Breast epithelium (tissue), 4 donors: Measurements from ENCODE around the gene HOATZ. TPM values are rescaled to one million over a fixed set of nuclear protein-coding genes. Genes with fewer than 3 reads are reported as not detected.

Source experiments
- DNase-seq, 2 donors: peaks; one replicate each; pipeline ENCODE4 v3.0.0-alpha.2; 2019; ENCODE audit warnings: low spot score in 2 of 2
- H3K27ac ChIP-seq, 2 donors: fragments of 200-600 bp; sonication (generic) in 1 of 2; one replicate each; pipeline ENCODE4 v1.5.1; 2016 to 2019; ENCODE audit warnings: mild to moderate bottlenecking in 1 of 2
- H3K27me3 ChIP-seq, 2 donors: fragments of 200-600 bp; sonication (generic) in 1 of 2; one replicate each; pipeline versions ENCODE4 v1.5.1 to v1.6.0; 2017 to 2019; ENCODE audit warnings: control low read depth in 1 of 2, mild to moderate bottlenecking in 1 of 2
- H3K36me3 ChIP-seq: fragments of 200-600 bp; one replicate; pipeline ENCODE4 v1.5.1; 2019
- H3K4me1 ChIP-seq, 2 donors: fragments of 200-600 bp; sonication (generic); one replicate each; pipeline ENCODE4 v1.5.1; 2016 to 2019; ENCODE audit warnings: control low read depth in 1 of 2
- H3K4me3 ChIP-seq, 3 donors: fragments of 200-600 bp; sonication (generic); 1 replicate in 2 of 3; 2 replicates in 1 of 3; pipeline ENCODE4 v1.5.1; 2016 to 2019; ENCODE audit warnings: mild to moderate bottlenecking in 3 of 3, moderate library complexity in 2 of 3
- H3K9me3 ChIP-seq, 2 donors: fragments of 200-600 bp; sonication (generic) in 1 of 2; one replicate each; pipeline ENCODE4 v1.5.1; 2016 to 2019; ENCODE audit warnings: control low read depth in 1 of 2
- CTCF ChIP-seq, 3 donors: fragments of 450-650 bp; IDR thresholded peaks; one replicate each; pipeline ENCODE4 v1.5.1; 2016 to 2017; ENCODE audit warnings: antibody characterized with exemption in 3 of 3, mild to moderate bottlenecking in 3 of 3, moderate library complexity in 3 of 3
- POLR2A ChIP-seq: fragments of 450-650 bp; IDR thresholded peaks from one replicate; pipeline ENCODE4 v1.6.1; 2016; ENCODE audit warnings: antibody characterized with exemption, mild to moderate bottlenecking, moderate library complexity
- POLR2AphosphoS5 ChIP-seq, 3 donors: sonication (generic); formaldehyde crosslinking; IDR thresholded peaks; one replicate each; pipeline ENCODE4 v1.6.1; 2017; ENCODE audit warnings: antibody characterized with exemption in 3 of 3
- intact Hi-C: fragments of 100-400 bp; cut with DNase I; formaldehyde crosslinking; loops from one replicate; pipeline ENCODE4 v1.15.1; 2023; ENCODE audit warnings: low total_unique reads
- total RNA-seq, 3 donors: library from RNA; depleted of rRNA; stranded (reverse); fragments of >200 nt; gene quantifications; one replicate each; pipeline ENCODE4 v1.1.0, GENCODE V29; 2016

The HOATZ gene
- total RNA-seq, result not detected

GRCh38 chr11:111514216-111515031, at the start of gene HOATZ:
Gene HOATZ (plus strand): TSS chr11:111514778. CDS start chr11:111514785, 7 bp downstream.
- H3K4me1 ChIP-seq, result peaks cover 0 to 7% of the 10 kb centered on the region in 2 donors
- no peaks in the 10 kb centered on the region for H3K9me3 ChIP-seq
- DNase-seq, result no peak
- H3K27ac ChIP-seq, result no peak within 1 kb of the TSS
- intact Hi-C loops, result no loop called here
- no peaks in the 10 kb centered on the region for H3K36me3 ChIP-seq
- H3K4me3 ChIP-seq, result peak within 1 kb of the TSS in 2 of 3 donors; percentile 9 to 19
- TF ChIP-seq POLR2AphosphoS5 (IDR thresholded peaks at IDR 0.05) (no peak), CTCF (IDR thresholded peaks at IDR 0.05) (no peak), POLR2A (no peak)
- H3K27me3 ChIP-seq, result peaks cover 0 to 18% of the 10 kb centered on the region in 2 donors

DNA sequence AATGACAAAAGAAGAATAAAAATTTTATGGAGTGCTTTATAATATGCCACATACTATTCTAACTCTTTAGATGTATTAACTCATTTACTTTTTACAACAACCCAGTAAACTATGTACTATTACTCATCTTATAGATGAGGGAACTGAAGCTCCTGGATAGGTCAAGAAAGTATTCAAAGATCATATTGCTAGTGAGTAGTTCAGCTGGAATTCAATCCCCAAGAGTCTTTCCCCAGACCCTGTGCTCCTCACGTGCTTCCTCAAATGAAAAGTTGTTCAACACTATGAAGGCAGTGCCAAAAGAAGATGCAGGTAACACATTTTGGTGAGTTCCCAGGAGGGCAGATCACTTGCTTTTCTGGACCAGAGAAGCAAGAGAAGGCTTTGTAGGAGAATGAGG, 49.2 kb upstream of the HOATZ start:
- H3K27ac ChIP-seq, result no peak overlapping the region
- no peak for TF ChIP-seq POLR2A
- TF ChIP-seq CTCF (IDR thresholded peaks at IDR 0.05), result no peak
- TF ChIP-seq POLR2AphosphoS5 (IDR thresholded peaks at IDR 0.05), result no peak
- no peaks in the 10 kb centered on the region for H3K4me1 ChIP-seq
- H3K9me3 ChIP-seq, result no peaks in the 10 kb centered on the region
- H3K4me3 ChIP-seq, result no peak overlapping the region
- no peaks in the 10 kb centered on the region for H3K36me3 ChIP-seq
- no peaks in the 10 kb centered on the region for H3K27me3 ChIP-seq
- no peak for DNase-seq
- intact Hi-C loops, result no loop called here

- Histone ChIP-seq H3K27ac (no peak overlapping the region), H3K27me3 (no peaks in the 10 kb centered on the region), H3K36me3 (no peaks in the 10 kb centered on the region), H3K4me1 (no peaks in the 10 kb centered on the region), H3K9me3 (no peaks in the 10 kb centered on the region), H3K4me3 (no peak overlapping the region)
- TF ChIP-seq POLR2A (no peak), CTCF (IDR thresholded peaks at IDR 0.05) (no peak), POLR2AphosphoS5 (IDR thresholded peaks at IDR 0.05) (no peak)
- no peak for DNase-seq
- intact Hi-C loops, result no loop called here
Observed at GRCh38 chr11:111466615-111467014, 48.0 kb upstream of the HOATZ start.

GRCh38 chr11:111469200-111469599, 45.4 kb upstream of the HOATZ start:
- H3K4me3 ChIP-seq, result no peak overlapping the region
- no peaks in the 10 kb centered on the region for H3K36me3 ChIP-seq
- intact Hi-C loops, result no loop called here
- no peak overlapping the region for H3K27ac ChIP-seq
- H3K9me3 ChIP-seq, result peaks cover 0 to 2% of the 10 kb centered on the region in 2 donors
- no peak for DNase-seq
- no peaks in the 10 kb centered on the region for H3K27me3 ChIP-seq
- H3K4me1 ChIP-seq, result no peaks in the 10 kb centered on the region
- TF ChIP-seq CTCF (IDR thresholded peaks at IDR 0.05) (no peak), POLR2AphosphoS5 (IDR thresholded peaks at IDR 0.05) (no peak), POLR2A (no peak)

DNA sequence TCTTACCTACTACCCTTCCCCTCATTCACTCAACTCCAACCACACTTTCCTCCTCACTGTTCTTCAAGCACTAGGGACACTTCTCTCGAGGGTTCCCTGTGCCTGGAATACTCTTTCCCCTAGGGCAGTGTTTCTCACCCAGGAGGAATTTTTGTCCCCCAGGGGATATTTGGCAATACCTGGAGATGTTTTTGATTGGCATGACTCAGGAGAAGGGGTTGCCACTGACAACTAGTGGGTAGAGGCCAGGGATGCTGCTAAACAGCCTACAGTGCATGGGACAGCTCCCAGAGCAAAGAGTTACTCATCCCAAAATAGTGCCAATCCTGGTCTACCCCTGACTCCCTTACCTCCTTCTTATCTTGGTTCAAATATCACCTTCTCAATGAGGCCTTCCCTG, 42.4 kb upstream of the HOATZ start:
- no peaks in the 10 kb centered on the region for H3K36me3 ChIP-seq
- intact Hi-C loops, result no loop called here
- no peaks in the 10 kb centered on the region for H3K27me3 ChIP-seq
- DNase-seq, result no peak
- no peak overlapping the region for H3K4me3 ChIP-seq
- H3K4me1 ChIP-seq, result no peaks in the 10 kb centered on the region
- TF ChIP-seq CTCF (IDR thresholded peaks at IDR 0.05), result no peak
- TF ChIP-seq POLR2AphosphoS5 (IDR thresholded peaks at IDR 0.05), result no peak
- no peak for TF ChIP-seq POLR2A
- peaks cover 0 to 5% of the 10 kb centered on the region in 2 donors for H3K9me3 ChIP-seq
- H3K27ac ChIP-seq, result no peak overlapping the region
